Neural progenitor cell (in vitro differentiated cells): ENCODE data around the gene GEMIN5. TPM values are rescaled to one million over a fixed set of nuclear protein-coding genes. Genes with fewer than 3 reads are reported as not detected.
A peak's percentile ranks its signal among the peaks of the same experiment; 100 is the strongest.

Source experiments
- DNase-seq: peaks from one replicate; pipeline ENCODE4 v3.0.0-alpha.2; 2016; ENCODE audit warnings: low spot score
- H2AFZ ChIP-seq: fragments of 200-600 bp; sonication (generic); replicated peaks from 2 replicates; pipeline ENCODE4 v1.6.1; 2016; ENCODE audit warnings: antibody characterized with exemption
- H3F3A ChIP-seq: fragments of 200-600 bp; sonication (generic); 2 replicates; pipeline ENCODE4 v1.6.1; 2016; ENCODE audit warnings: antibody characterized with exemption, low read depth
- H3K27ac ChIP-seq: fragments of 200-600 bp; sonication (generic); 2 replicates; pipeline ENCODE4 v1.5.1; 2016; ENCODE audit warnings: mild to moderate bottlenecking
- H3K27me3 ChIP-seq: fragments of 200-600 bp; sonication (generic); 2 replicates; pipeline ENCODE4 v1.6.1; 2016; ENCODE audit warnings: mild to moderate bottlenecking, moderate library complexity
- H3K36me3 ChIP-seq: fragments of 200-600 bp; sonication (generic); 2 replicates; pipeline ENCODE4 v1.5.1; 2016
- H3K4me1 ChIP-seq: fragments of 200-600 bp; sonication (generic); 2 replicates; pipeline ENCODE4 v1.6.1; 2016; ENCODE audit warnings: mixed run types
- H3K4me2 ChIP-seq: fragments of 200-600 bp; sonication (generic); 2 replicates; pipeline ENCODE4 v1.6.1; 2016
- H3K4me3 ChIP-seq: fragments of 200-600 bp; sonication (generic); 2 replicates; pipeline ENCODE4 v1.5.1; 2016
- H3K79me2 ChIP-seq: fragments of 200-600 bp; sonication (generic); 2 replicates; pipeline ENCODE4 v1.6.1; 2016; ENCODE audit warnings: low read depth
- H3K9ac ChIP-seq: fragments of 200-600 bp; sonication (generic); 2 replicates; pipeline ENCODE4 v1.6.1; 2016
- H3K9me3 ChIP-seq: fragments of 200-600 bp; sonication (generic); 2 replicates; pipeline ENCODE4 v1.5.1; 2016; ENCODE audit warnings: low read depth
- H4K20me1 ChIP-seq: fragments of 200-600 bp; sonication (generic); 2 replicates; pipeline ENCODE4 v1.6.1; 2016; ENCODE audit warnings: low read depth
- H3K27ac Mint-ChIP-seq: 3 replicates; pipeline ENCODE4 v1.8.0; 2021; ENCODE audit warnings: mixed read lengths
- H3K27me3 Mint-ChIP-seq: 2 replicates; pipeline ENCODE4 v1.8.0; 2022; ENCODE audit warnings: low read depth, mild to moderate bottlenecking, inconsistent platforms, moderate library complexity, mixed read lengths; ENCODE audit not compliant: insufficient read depth
- H3K36me3 Mint-ChIP-seq: 3 replicates; pipeline ENCODE4 v1.8.0; 2021; ENCODE audit warnings: mixed read lengths
- H3K4me1 Mint-ChIP-seq: 3 replicates; pipeline ENCODE4 v1.8.0; 2021; ENCODE audit warnings: mixed read lengths
- H3K4me3 Mint-ChIP-seq: 3 replicates; pipeline ENCODE4 v1.8.0; 2021; ENCODE audit warnings: mild to moderate bottlenecking, moderate library complexity, mixed read lengths
- H3K9me3 Mint-ChIP-seq: 3 replicates; pipeline ENCODE4 v1.8.0; 2020; ENCODE audit warnings: mixed read lengths
- CTCF ChIP-seq: fragments of 200-600 bp; sonication (generic); IDR thresholded peaks from 2 replicates; pipeline ENCODE4 v1.5.1; 2017; ENCODE audit warnings: antibody characterized with exemption, mild to moderate bottlenecking
- EZH2 ChIP-seq: fragments of 200-600 bp; sonication (generic); IDR thresholded peaks from 2 replicates; pipeline ENCODE4 v1.6.1; 2017; ENCODE audit warnings: antibody characterized with exemption, mild to moderate bottlenecking, moderate library complexity
- EZH2phosphoT487 ChIP-seq: fragments of 200-600 bp; sonication (generic); IDR thresholded peaks from 2 replicates; pipeline ENCODE4 v1.6.1; 2017; ENCODE audit warnings: antibody characterized with exemption
- total RNA-seq: library from RNA; depleted of rRNA; stranded (reverse); fragments of >200 nt; gene quantifications from 2 replicates; pipeline ENCODE4 v1.2.3, GENCODE V29; 2015; ENCODE audit warnings: low replicate concordance

The GEMIN5 gene
- total RNA-seq, 1 donor from 2014 or later: 18.5 TPM

GRCh38 chr5:154858297-154858971, 79.6 kb downstream of the GEMIN5 start, which contains the start of gene CNOT8:
CNOT8 (plus strand) TSS chr5:154858627; CDS start chr5:154863279, 4,652 bp downstream.
- Mint-ChIP-seq H3K36me3 (peaks cover 10% of the 10 kb centered on the region), H3K27ac (peak within 1 kb of the TSS; percentile 98), H3K9me3 (no peaks in the 10 kb centered on the region), H3K4me1 (peaks cover 31% of the 10 kb centered on the region), H3K27me3 (peaks cover 3% of the 10 kb centered on the region), H3K4me3 (peak within 1 kb of the TSS; percentile 89)
- Histone ChIP-seq H3K36me3 (no peaks in the 10 kb centered on the region), H3K4me1 (peaks cover 10% of the 10 kb centered on the region), H3K9me3 (no peaks in the 10 kb centered on the region), H3K4me2 (peak within 1 kb of the TSS; percentile 88), H3F3A (peaks cover 23% of the 10 kb centered on the region), H3K27me3 (no peaks in the 10 kb centered on the region), H2AFZ (peak within 1 kb of the TSS; percentile 93), H3K9ac (peak within 1 kb of the TSS; percentile 85), H3K79me2 (peaks cover 50% of the 10 kb centered on the region), H3K4me3 (peak within 1 kb of the TSS; percentile 67), H4K20me1 (peaks cover 24% of the 10 kb centered on the region), H3K27ac (peak within 1 kb of the TSS; percentile 99)
- peak; percentile 98 for DNase-seq
- TF ChIP-seq EZH2 (no peak), EZH2phosphoT487 (no peak), CTCF (no peak)

- peaks cover 10% of the 10 kb centered on the region for H3K4me1 ChIP-seq
- peaks cover 3% of the 10 kb centered on the region for H3K27me3 Mint-ChIP-seq
Observed at GRCh38 chr5:154857530-154858296, 80.3 kb downstream of the GEMIN5 start.

GRCh38 chr5:154851351-154851750, 86.7 kb downstream of the GEMIN5 start:
- Histone ChIP-seq H3K36me3 (no peaks in the 10 kb centered on the region), H3K27ac (no peak overlapping the region), H3F3A (peaks cover 18% of the 10 kb centered on the region), H3K9ac (no peak overlapping the region), H2AFZ (no peak overlapping the region), H3K27me3 (no peaks in the 10 kb centered on the region), H3K4me1 (peaks cover 6% of the 10 kb centered on the region), H3K4me3 (no peak overlapping the region), H3K4me2 (peak overlapping the region; percentile 79), H4K20me1 (no peaks in the 10 kb centered on the region), H3K9me3 (no peaks in the 10 kb centered on the region), H3K79me2 (no peaks in the 10 kb centered on the region)
- Mint-ChIP-seq H3K36me3 (peaks cover 1% of the 10 kb centered on the region), H3K27ac (no peak overlapping the region), H3K9me3 (no peaks in the 10 kb centered on the region), H3K4me3 (peak overlapping the region; percentile 90), H3K4me1 (peaks cover 28% of the 10 kb centered on the region), H3K27me3 (peaks cover 2% of the 10 kb centered on the region)
- DNase-seq: no peak
- no peak for TF ChIP-seq EZH2phosphoT487
- TF ChIP-seq EZH2: no peak
- TF ChIP-seq CTCF: no peak

More at GRCh38 chr5:154857530-154858296, 80.3 kb downstream of the GEMIN5 start:
- Mint-ChIP-seq H3K9me3 (no peaks in the 10 kb centered on the region), H3K27ac (peak overlapping the region; percentile 98), H3K4me1 (peaks cover 31% of the 10 kb centered on the region), H3K4me3 (peak overlapping the region; percentile 89), H3K36me3 (peaks cover 4% of the 10 kb centered on the region)
- DNase-seq: peak; percentile 98
- Histone ChIP-seq H2AFZ (peak overlapping the region; percentile 93), H3F3A (peaks cover 23% of the 10 kb centered on the region), H3K9me3 (no peaks in the 10 kb centered on the region), H3K4me2 (peak overlapping the region; percentile 88), H3K36me3 (no peaks in the 10 kb centered on the region), H3K27ac (peak overlapping the region; percentile 99), H4K20me1 (peaks cover 24% of the 10 kb centered on the region), H3K27me3 (no peaks in the 10 kb centered on the region), H3K9ac (peak overlapping the region; percentile 85), H3K79me2 (peaks cover 43% of the 10 kb centered on the region), H3K4me3 (peak overlapping the region; percentile 67)
- TF ChIP-seq EZH2phosphoT487: no peak
- peak; percentile 28 for TF ChIP-seq EZH2
- peak; percentile 27 for TF ChIP-seq CTCF
